GM12878 (cell line): ENCODE measurements around the gene PDRG1.

Experiments
- CBFB ChIP-seq: IDR thresholded peaks from 2 replicates; pipeline ENCODE4 v1.6.1; 2016; ENCODE audit warnings: antibody characterized with exemption, low read depth
- CTCF ChIP-seq, 3 experiments: IDR thresholded peaks in 2 of 3; conservative IDR thresholded peaks in 1 of 3; 2 replicates each; pipeline ENCODE4 v1.5.1; 2011; ENCODE audit warnings: low read depth in 3 of 3, low read length in 3 of 3, mild to moderate bottlenecking in 3 of 3, control low read depth in 2 of 3, moderate library complexity in 2 of 3, inconsistent platforms in 1 of 3, mixed read lengths in 1 of 3; ENCODE audit not compliant: control insufficient read depth in 2 of 3, insufficient read depth in 1 of 3; ENCODE audit errors: extremely low read depth in 1 of 3
- JUND ChIP-seq: IDR thresholded peaks from 2 replicates; pipeline ENCODE4 v1.6.1; 2012; ENCODE audit warnings: low read depth, mild to moderate bottlenecking, low read length, improper control_type of control experiment, moderate library complexity
- MAX ChIP-seq: IDR thresholded peaks from 2 replicates; pipeline ENCODE4 v1.6.1; 2012; ENCODE audit warnings: low read depth, low read length, improper control_type of control experiment
- MXI1 ChIP-seq: fragments of 150-350 bp; IDR thresholded peaks from 2 replicates; pipeline ENCODE4 v1.6.1; 2011; ENCODE audit warnings: low read depth, mild to moderate bottlenecking, inconsistent platforms, low read length, improper control_type of control experiment
- PAX5 ChIP-seq: IDR thresholded peaks from 2 replicates; pipeline ENCODE4 v1.6.1; 2011; ENCODE audit warnings: low read depth, low read length, borderline replicate concordance
- ZNF384 ChIP-seq: IDR thresholded peaks from 2 replicates; pipeline ENCODE4 v1.6.1; 2012; ENCODE audit warnings: low read depth, mild to moderate bottlenecking, low read length, improper control_type of control experiment, borderline replicate concordance

GRCh38 chr20:31916708-31917107 lies 35.1 kb downstream of the PDRG1 start:
- TF ChIP-seq CTCF (IDR thresholded peaks at IDR 0.05 in 2 of 3, conservative IDR thresholded peaks at IDR 0.05 in 1 of 3; ENCODE audit: control insufficient read depth in 2 of 3, extremely low read depth in 1 of 3, insufficient read depth in 1 of 3, low read depth in 3 of 3, low read length in 3 of 3) (no peak), PAX5 (no peak), MXI1 (no peak), JUND (no peak), ZNF384 (no peak), MAX (no peak), CBFB (no peak)
